Liver (tissue), 9 donors: ENCODE data around the gene ANKRD13D. TPM values are rescaled to one million over a fixed set of nuclear protein-coding genes. Genes with fewer than 3 reads are reported as not detected.

Experiments
- DNase-seq: peaks from one replicate; pipeline ENCODE4 v3.0.0-alpha.2; 2017; ENCODE audit warnings: low spot score
- H3K27ac ChIP-seq, 2 donors: one replicate each; pipeline ENCODE4 v1.7.0; 2013; ENCODE audit warnings: inconsistent platforms in 2 of 2, low read length in 2 of 2, control low read depth in 1 of 2, low read depth in 1 of 2, mild to moderate bottlenecking in 1 of 2
- H3K27me3 ChIP-seq, 4 donors: one replicate each; pipeline versions ENCODE4 v1.6.1 to v1.7.0; 2013; ENCODE audit warnings: low read length in 3 of 4, inconsistent platforms in 1 of 4, mild to moderate bottlenecking in 1 of 4, moderate library complexity in 1 of 4; ENCODE audit not compliant: control insufficient read depth in 4 of 4, insufficient read depth in 4 of 4
- H3K36me3 ChIP-seq, 4 donors: one replicate each; pipeline versions ENCODE4 v1.6.1 to v1.7.0; 2013; ENCODE audit warnings: low read length in 3 of 4, mild to moderate bottlenecking in 3 of 4, low read depth in 1 of 4, moderate library complexity in 1 of 4; ENCODE audit not compliant: control insufficient read depth in 4 of 4, insufficient read depth in 3 of 4
- H3K4me1 ChIP-seq, 4 donors: one replicate each; pipeline versions ENCODE4 v1.6.1 to v1.7.0; 2013; ENCODE audit warnings: low read length in 3 of 4, mild to moderate bottlenecking in 3 of 4, moderate library complexity in 1 of 4; ENCODE audit not compliant: control insufficient read depth in 4 of 4, insufficient read depth in 4 of 4
- H3K4me3 ChIP-seq, 3 donors: one replicate each; pipeline versions ENCODE4 v1.6.1 to v1.7.0; 2013; ENCODE audit warnings: low read length in 3 of 3, control low read depth in 1 of 3, low read depth in 1 of 3, mild to moderate bottlenecking in 1 of 3
- H3K9ac ChIP-seq, 2 donors: one replicate each; pipeline ENCODE4 v1.7.0; 2013; ENCODE audit warnings: low read length in 2 of 2, mild to moderate bottlenecking in 2 of 2, moderate library complexity in 2 of 2, control low read depth in 1 of 2, low read depth in 1 of 2
- H3K9me3 ChIP-seq, 4 donors: one replicate each; pipeline versions ENCODE4 v1.6.1 to v1.7.0; 2013; ENCODE audit warnings: low read length in 3 of 4; ENCODE audit not compliant: control insufficient read depth in 4 of 4
- ATF3 ChIP-seq: IDR thresholded peaks from 2 replicates; pipeline ENCODE4 v1.6.1; 2016; ENCODE audit warnings: antibody characterized with exemption
- CTCF ChIP-seq: fragments of 150-350 bp; IDR thresholded peaks from 2 replicates; pipeline ENCODE4 v1.5.1; 2017; ENCODE audit warnings: improper control_type of control experiment, low read depth, low read length; ENCODE audit not compliant: missing input control
- EGR1 ChIP-seq, 2 donors: IDR thresholded peaks; 2 replicates each; pipeline ENCODE4 v1.6.1; 2016 to 2018; ENCODE audit warnings: antibody characterized with exemption in 2 of 2, low read depth in 2 of 2
- FOXA1 ChIP-seq: IDR thresholded peaks from 2 replicates; pipeline ENCODE4 v1.6.1; 2016; ENCODE audit warnings: antibody characterized with exemption
- FOXA2 ChIP-seq: IDR thresholded peaks from 2 replicates; pipeline ENCODE4 v1.6.1; 2016; ENCODE audit warnings: antibody characterized with exemption
- GABPA ChIP-seq, 2 donors: IDR thresholded peaks in 1 of 2; conservative IDR thresholded peaks in 1 of 2; 2 replicates each; pipeline ENCODE4 v1.6.1; 2016; ENCODE audit warnings: antibody characterized with exemption in 2 of 2, mild to moderate bottlenecking in 1 of 2, moderate library complexity in 1 of 2
- HNF4A ChIP-seq, 2 donors: conservative IDR thresholded peaks; 2 replicates each; pipeline ENCODE4 v1.6.1; 2016; ENCODE audit warnings: antibody characterized with exemption in 2 of 2, mild to moderate bottlenecking in 2 of 2
- HNF4G ChIP-seq: IDR thresholded peaks from 2 replicates; pipeline ENCODE4 v1.6.1; 2016; ENCODE audit warnings: antibody characterized with exemption
- JUND ChIP-seq, 2 donors: IDR thresholded peaks; 2 replicates each; pipeline ENCODE4 v1.6.1; 2016; ENCODE audit warnings: antibody characterized with exemption in 2 of 2
- MAX ChIP-seq: IDR thresholded peaks from 2 replicates; pipeline ENCODE4 v1.6.1; 2016; ENCODE audit warnings: antibody characterized with exemption
- NR2F2 ChIP-seq: IDR thresholded peaks from 2 replicates; pipeline ENCODE4 v1.6.1; 2016; ENCODE audit warnings: antibody characterized with exemption
- RAD21 ChIP-seq, 2 donors: IDR thresholded peaks; 2 replicates each; pipeline ENCODE4 v1.6.1; 2016; ENCODE audit warnings: antibody characterized with exemption in 2 of 2, mild to moderate bottlenecking in 2 of 2
- REST ChIP-seq: IDR thresholded peaks from 2 replicates; pipeline ENCODE4 v1.6.1; 2016; ENCODE audit warnings: antibody characterized with exemption, mild to moderate bottlenecking
- RXRA ChIP-seq, 2 donors: IDR thresholded peaks; 2 replicates each; pipeline ENCODE4 v1.6.1; 2017 to 2018; ENCODE audit warnings: antibody characterized with exemption in 2 of 2, mild to moderate bottlenecking in 1 of 2
- SP1 ChIP-seq: IDR thresholded peaks from 2 replicates; pipeline ENCODE4 v1.6.1; 2018; ENCODE audit warnings: antibody characterized with exemption, mild to moderate bottlenecking
- TAF1 ChIP-seq: conservative IDR thresholded peaks from 2 replicates; pipeline ENCODE4 v1.6.1; 2016; ENCODE audit warnings: antibody characterized with exemption, mild to moderate bottlenecking
- YY1 ChIP-seq: IDR thresholded peaks from 2 replicates; pipeline ENCODE4 v1.6.1; 2016; ENCODE audit warnings: antibody characterized with exemption, mild to moderate bottlenecking
- ZBTB33 ChIP-seq: IDR thresholded peaks from 2 replicates; pipeline ENCODE4 v1.6.1; 2016; ENCODE audit warnings: antibody characterized with exemption
- whole genome bisulfite sequencing: extraction: QIAGEN DNeasy Blood & Tissue Kit; methylation state at CpG from one replicate; pipeline ENCODE4 v1.1.7; 2013; 5-methylcytosine and 5-hydroxymethylcytosine counted together
- polyA plus RNA-seq, 2 donors: library from polyadenylated mRNA; stranded (reverse) in 1 of 2; unstranded in 1 of 2; fragments of 200-250 nt in 1 of 2; fragments of >200 nt in 1 of 2; fragmentation: Nextera tagmentation in 1 of 2; extraction: Ambion mirVana in 1 of 2; gene quantifications; one replicate each; pipeline versions ENCODE4 v1.2.1 to v1.2.3, GENCODE V29; 2013 to 2015
- total RNA-seq, 2 donors: library from RNA; depleted of rRNA; stranded (reverse); fragments of >200 nt; gene quantifications; one replicate each; pipeline ENCODE4 v1.2.3, GENCODE V29; 2014
- donor health status: healthy.
- donor health status: healthy.
- donor health status: healthy.
- donor health status: healthy.
- donor health status: healthy.

The ANKRD13D gene
- total and polyA plus RNA-seq, 4 donors: 5.5 to 15.0 (median 5.9) TPM

- Histone ChIP-seq H3K27me3 (no peaks in the 10 kb centered on the region), H3K36me3 (peaks cover 5 to 15% (median 6%) of the 10 kb centered on the region in 4 donors), H3K27ac (no peak overlapping the region), H3K4me3 (no peak overlapping the region), H3K4me1 (peaks cover 9 to 20% (median 12%) of the 10 kb centered on the region in 4 donors), H3K9me3 (no peaks in the 10 kb centered on the region), H3K9ac (no peak overlapping the region)
- 95% methylated on average over 12 of the region's 12 CpGs for WGBS
- DNase-seq: no peak
- TF ChIP-seq RXRA (IDR thresholded peaks at IDR 0.05): no peak
- no peak for TF ChIP-seq NR2F2
- no peak for TF ChIP-seq HNF4A (conservative IDR thresholded peaks at IDR 0.05)
- TF ChIP-seq RAD21 (IDR thresholded peaks at IDR 0.05): no peak
- no peak for TF ChIP-seq CTCF
- TF ChIP-seq REST: no peak
- TF ChIP-seq HNF4G: no peak
- TF ChIP-seq EGR1 (IDR thresholded peaks at IDR 0.05; ENCODE audit: low read depth in 2 of 2): no peak
- TF ChIP-seq TAF1: no peak
- TF ChIP-seq GABPA (IDR thresholded peaks at IDR 0.05 in 1 of 2, conservative IDR thresholded peaks at IDR 0.05 in 1 of 2): no peak
- TF ChIP-seq ZBTB33: no peak
- no peak for TF ChIP-seq FOXA2
- TF ChIP-seq ATF3: no peak
- TF ChIP-seq MAX: no peak
- TF ChIP-seq SP1: no peak
- TF ChIP-seq YY1: no peak
- TF ChIP-seq JUND (IDR thresholded peaks at IDR 0.05): no peak
- no peak for TF ChIP-seq FOXA1
Observed at GRCh38 chr11:67307545-67308001, 18.5 kb downstream of the ANKRD13D start.
